Ishikawa (cell line): ENCODE data around the gene ALX3.

Experiments
- CEBPB ChIP-seq: IDR thresholded peaks from 2 replicates; pipeline ENCODE4 v1.6.1; 2012
- CREB1 ChIP-seq: IDR thresholded peaks from 2 replicates; pipeline ENCODE4 v1.6.1; 2012; ENCODE audit warnings: low read depth
- EGR1 ChIP-seq: IDR thresholded peaks from 2 replicates; pipeline ENCODE4 v1.6.1; 2012
- EP300 ChIP-seq: IDR thresholded peaks from 2 replicates; pipeline ENCODE4 v1.6.1; 2012; ENCODE audit warnings: borderline replicate concordance
- FOXM1 ChIP-seq: IDR thresholded peaks from 2 replicates; pipeline ENCODE4 v1.6.1; 2012; ENCODE audit warnings: low read depth, borderline replicate concordance
- MAX ChIP-seq: IDR thresholded peaks from 2 replicates; pipeline ENCODE4 v1.6.1; 2012
- NFIC ChIP-seq: IDR thresholded peaks from 2 replicates; pipeline ENCODE4 v1.6.1; 2012
- RAD21 ChIP-seq: IDR thresholded peaks from 2 replicates; pipeline ENCODE4 v1.6.1; 2012; ENCODE audit warnings: low read depth
- REST ChIP-seq: IDR thresholded peaks from 2 replicates; pipeline ENCODE4 v1.6.1; 2012; ENCODE audit warnings: low read depth, mild to moderate bottlenecking
- TAF1 ChIP-seq: IDR thresholded peaks from 2 replicates; pipeline ENCODE4 v1.6.1; 2012; ENCODE audit warnings: low read depth, mild to moderate bottlenecking
- TCF12 ChIP-seq: IDR thresholded peaks from 2 replicates; pipeline ENCODE4 v1.6.1; 2012; ENCODE audit warnings: low read depth
- TEAD4 ChIP-seq: IDR thresholded peaks from 2 replicates; pipeline ENCODE4 v1.6.1; 2012
- USF1 ChIP-seq: IDR thresholded peaks from 2 replicates; pipeline ENCODE4 v1.6.1; 2012
- YY1 ChIP-seq: IDR thresholded peaks from 2 replicates; pipeline ENCODE4 v1.6.1; 2012; ENCODE audit warnings: low read depth
- ZBTB7A ChIP-seq: IDR thresholded peaks from 2 replicates; pipeline ENCODE4 v1.6.1; 2012; ENCODE audit warnings: low read depth

The ALX3 gene

GRCh38 chr1:110043016-110043415 lies 27.5 kb downstream of the ALX3 start:
- TF ChIP-seq YY1 (no peak), USF1 (no peak), CEBPB (no peak), TCF12 (no peak), REST (no peak), FOXM1 (no peak), TAF1 (no peak), EP300 (no peak), ZBTB7A (no peak), MAX (no peak)

- no peak for TF ChIP-seq RAD21
- no peak for TF ChIP-seq ZBTB7A
- TF ChIP-seq EP300 = no peak
- TF ChIP-seq TAF1 = no peak
- TF ChIP-seq USF1 = no peak
These were observed 29.9 kb downstream of the ALX3 start for GRCh38 chr1:110040548-110040947.

- TF ChIP-seq TEAD4 (no peak), TCF12 (no peak), REST (no peak), YY1 (no peak), EP300 (no peak), TAF1 (no peak), USF1 (no peak)
These were observed 30.8 kb downstream of the ALX3 start for GRCh38 chr1:110039641-110040040.

- TF ChIP-seq YY1 (no peak), TCF12 (no peak), TEAD4 (no peak), ZBTB7A (no peak), CEBPB (no peak), EP300 (no peak), TAF1 (no peak), USF1 (no peak), NFIC (no peak), MAX (no peak), FOXM1 (no peak), EGR1 (no peak), RAD21 (no peak)
These were observed 32.2 kb downstream of the ALX3 start for GRCh38 chr1:110038271-110038670.

GRCh38 chr1:110035236-110035752 lies 35.2 kb downstream of the ALX3 start:
- TF ChIP-seq ZBTB7A = no peak; the same call in 1 of the 2 replicates
- TF ChIP-seq REST = no peak
- no peak for TF ChIP-seq EGR1
- no peak for TF ChIP-seq FOXM1
- no peak for TF ChIP-seq CREB1
- TF ChIP-seq NFIC = no peak
- no peak for TF ChIP-seq CEBPB
- no peak for TF ChIP-seq YY1
- no peak for TF ChIP-seq MAX
- no peak for TF ChIP-seq TAF1
- no peak for TF ChIP-seq TEAD4
- no peak for TF ChIP-seq TCF12
- TF ChIP-seq USF1 = no peak
- TF ChIP-seq RAD21 = no peak
- no peak for TF ChIP-seq EP300
